ENCODE data around the gene CPED1. TPM values are rescaled to one million over a fixed set of nuclear protein-coding genes. Genes with fewer than 3 reads are reported as not detected.
"Not testable (repeated sequence)": the region's sequence is repeated elsewhere in the genome, so short reads cannot be mapped to it uniquely, and the experiment has no call there.

Gene CPED1
- total RNA-seq, 4 donors from 2014 or later = 1.9 to 4.4 (median 3.7) TPM

DNA sequence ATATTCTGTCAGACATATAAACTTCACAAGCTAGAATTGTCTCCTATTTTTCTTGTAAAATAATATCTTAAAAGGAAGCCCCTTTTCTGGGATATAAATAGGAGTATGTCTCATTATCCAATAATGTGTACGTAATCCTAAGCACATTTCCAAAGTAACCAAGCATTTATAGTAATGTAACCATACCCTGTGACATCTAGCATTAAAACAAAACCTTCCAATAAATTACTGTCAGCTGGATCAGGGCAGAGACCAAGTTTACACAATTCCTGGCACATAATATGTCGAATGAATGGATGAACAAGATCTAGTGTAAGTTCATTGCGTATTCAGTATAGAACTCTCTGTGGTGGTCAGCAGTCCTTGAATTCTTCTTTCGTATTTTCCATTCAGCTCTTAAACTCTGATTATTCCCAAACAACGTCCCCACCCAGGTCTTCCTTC lies 14.3 kb downstream of the CPED1 start:
- intact Hi-C loops (cut with DNase I; ENCODE audit: low total_unique reads) = no loop called here
- no peak for DNase-seq (ENCODE audit: low spot score in 2 of 2)
- WGBS, 2 donors = 81 to 86% methylated on average over 5 of the region's 5 CpGs

DNA sequence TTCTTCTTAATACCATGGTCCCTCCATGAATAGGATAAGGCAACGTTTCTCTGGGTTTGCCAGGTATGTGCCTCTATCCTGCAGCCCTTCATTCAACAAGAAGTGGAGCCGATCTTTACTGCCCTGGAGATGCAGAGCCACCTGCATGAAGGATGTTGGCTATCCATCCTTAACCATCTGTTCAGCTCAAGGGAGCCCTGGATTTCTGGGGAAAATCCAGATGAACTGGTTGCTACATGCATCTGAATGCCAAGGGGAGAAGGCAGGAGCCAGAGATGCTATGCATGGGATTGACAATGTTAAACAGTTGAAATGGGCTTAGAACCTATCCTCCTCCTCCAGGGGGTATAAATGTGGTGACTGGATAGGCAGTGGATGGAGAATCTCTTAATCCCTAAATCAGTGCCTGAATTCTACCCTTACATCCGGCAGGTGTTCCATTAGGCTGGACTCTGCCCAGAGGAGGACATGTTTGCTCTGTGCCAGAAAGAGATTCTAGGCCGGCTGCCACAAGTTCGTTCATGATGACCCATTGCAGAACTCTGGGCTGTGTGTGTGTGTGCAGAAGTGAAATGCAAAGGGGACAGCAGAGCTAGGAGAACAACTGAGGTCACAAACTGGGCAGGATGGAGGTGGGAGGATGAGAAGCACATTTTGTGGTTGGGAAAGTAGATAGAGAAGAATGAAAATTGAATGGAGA lies 15.6 kb downstream of the CPED1 start:
- no peak for DNase-seq (ENCODE audit: low spot score in 2 of 2)
- no peak overlapping the region for H3K4me3 ChIP-seq (ENCODE audit: low read depth, poor library complexity, severe bottlenecking)
- TF ChIP-seq POLR2A (IDR thresholded peaks at IDR 0.05) = no peak
- TF ChIP-seq, protein P1, sequence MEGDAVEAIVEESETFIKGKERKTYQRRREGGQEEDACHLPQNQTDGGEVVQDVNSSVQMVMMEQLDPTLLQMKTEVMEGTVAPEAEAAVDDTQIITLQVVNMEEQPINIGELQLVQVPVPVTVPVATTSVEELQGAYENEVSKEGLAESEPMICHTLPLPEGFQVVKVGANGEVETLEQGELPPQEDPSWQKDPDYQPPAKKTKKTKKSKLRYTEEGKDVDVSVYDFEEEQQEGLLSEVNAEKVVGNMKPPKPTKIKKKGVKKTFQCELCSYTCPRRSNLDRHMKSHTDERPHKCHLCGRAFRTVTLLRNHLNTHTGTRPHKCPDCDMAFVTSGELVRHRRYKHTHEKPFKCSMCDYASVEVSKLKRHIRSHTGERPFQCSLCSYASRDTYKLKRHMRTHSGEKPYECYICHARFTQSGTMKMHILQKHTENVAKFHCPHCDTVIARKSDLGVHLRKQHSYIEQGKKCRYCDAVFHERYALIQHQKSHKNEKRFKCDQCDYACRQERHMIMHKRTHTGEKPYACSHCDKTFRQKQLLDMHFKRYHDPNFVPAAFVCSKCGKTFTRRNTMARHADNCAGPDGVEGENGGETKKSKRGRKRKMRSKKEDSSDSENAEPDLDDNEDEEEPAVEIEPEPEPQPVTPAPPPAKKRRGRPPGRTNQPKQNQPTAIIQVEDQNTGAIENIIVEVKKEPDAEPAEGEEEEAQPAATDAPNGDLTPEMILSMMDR (IDR thresholded peaks at IDR 0.05) = no peak
- 53 to 63% methylated on average over 5 of the region's 5 CpGs for WGBS, 2 donors
- intact Hi-C loops (cut with DNase I; ENCODE audit: low total_unique reads) = no loop called here

More for the DNA sequence above, 14.3 kb downstream of the CPED1 start:
- H3K4me3 ChIP-seq (ENCODE audit: low read depth, poor library complexity, severe bottlenecking) = no peak overlapping the region
- TF ChIP-seq, protein P1 (IDR thresholded peaks at IDR 0.05) = no peak
- TF ChIP-seq POLR2A (IDR thresholded peaks at IDR 0.05) = no peak

GRCh38 chr7:121005058-121005457 lies 16.5 kb downstream of the CPED1 start:
- H3K4me3 ChIP-seq (ENCODE audit: low read depth, poor library complexity, severe bottlenecking); DNase-seq (ENCODE audit: low spot score in 2 of 2); intact Hi-C loops (cut with DNase I; ENCODE audit: low total_unique reads): not testable (repeated sequence)
- 93 to 97% methylated on average over 4 of the region's 4 CpGs for WGBS, 2 donors

- DNase-seq (ENCODE audit: low spot score in 2 of 2) = no peak
- H3K4me3 ChIP-seq (ENCODE audit: low read depth, poor library complexity, severe bottlenecking) = no peak overlapping the region
- intact Hi-C loops (cut with DNase I; ENCODE audit: low total_unique reads) = no loop called here
- no peak for TF ChIP-seq POLR2A (IDR thresholded peaks at IDR 0.05)
- TF ChIP-seq, protein P1 (IDR thresholded peaks at IDR 0.05) = no peak
- WGBS, 2 donors = 65 to 66% methylated on average over 4 of the region's 4 CpGs
Measured at GRCh38 chr7:121005996-121006584, 17.6 kb downstream of the CPED1 start.

DNA sequence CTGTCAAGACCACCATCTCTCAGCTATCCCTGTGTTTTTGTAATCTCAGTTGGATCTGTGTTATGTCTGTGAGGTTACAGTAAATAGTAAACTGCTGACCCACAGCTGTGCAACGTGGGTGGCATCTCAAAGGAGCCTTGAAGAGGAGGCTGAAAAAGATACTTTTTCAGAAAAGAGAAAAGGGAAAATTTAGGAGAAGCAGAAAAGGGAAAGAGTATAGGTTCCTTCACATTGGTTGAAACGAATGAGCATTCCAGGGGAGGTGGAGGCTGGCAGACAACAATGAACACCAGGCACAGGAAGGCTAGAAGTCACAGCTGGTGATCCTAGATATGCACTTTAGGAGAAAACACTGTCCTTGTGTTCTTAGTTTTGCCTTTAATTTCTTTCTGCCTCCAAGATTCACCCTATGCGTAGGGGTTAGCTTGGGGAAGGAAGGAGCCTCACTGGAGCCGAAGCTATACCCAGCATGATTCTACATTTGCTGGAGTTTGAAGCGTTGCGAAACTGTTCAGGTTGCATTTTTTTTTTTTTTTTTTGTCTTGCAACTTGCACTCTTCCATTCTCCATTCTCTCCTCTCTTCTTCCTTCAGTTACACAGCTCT lies 18.3 kb downstream of the CPED1 start:
- intact Hi-C loops (cut with DNase I; ENCODE audit: low total_unique reads) = no loop called here
- DNase-seq (ENCODE audit: low spot score in 2 of 2) = no peak
- TF ChIP-seq, protein P1 (IDR thresholded peaks at IDR 0.05) = no peak
- TF ChIP-seq POLR2A (IDR thresholded peaks at IDR 0.05) = no peak
- no peak overlapping the region for H3K4me3 ChIP-seq (ENCODE audit: low read depth, poor library complexity, severe bottlenecking)
- 71 to 73% methylated on average over 6 of the region's 6 CpGs for WGBS, 2 donors

DNA sequence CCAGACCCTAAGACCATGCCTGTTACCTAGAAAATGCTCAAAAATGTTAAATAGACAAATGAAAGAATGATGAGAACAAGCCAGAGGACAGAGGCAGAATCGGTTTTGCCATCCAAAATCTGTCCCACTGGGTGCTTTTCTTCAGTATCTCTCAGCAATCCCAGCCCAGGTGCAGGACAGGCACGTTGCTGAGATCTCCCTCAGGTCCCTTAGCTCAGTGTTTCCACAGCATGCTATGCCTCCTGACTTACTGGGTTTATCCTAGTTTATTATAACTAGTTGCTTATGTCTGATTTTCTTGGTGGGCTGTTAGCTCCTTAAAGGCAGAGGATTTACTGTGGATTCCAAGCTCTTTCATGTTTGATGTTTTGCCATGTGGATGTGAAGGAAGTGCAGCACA lies 20.3 kb downstream of the CPED1 start:
- no peak for DNase-seq (ENCODE audit: low spot score in 2 of 2)
- intact Hi-C loops (cut with DNase I; ENCODE audit: low total_unique reads) = no loop called here
- whole genome bisulfite sequencing, 2 donors = 82 to 85% methylated on average over 2 of the region's 2 CpGs
- no peak for TF ChIP-seq POLR2A (IDR thresholded peaks at IDR 0.05)
- TF ChIP-seq, protein P1 (IDR thresholded peaks at IDR 0.05) = no peak
- H3K4me3 ChIP-seq (ENCODE audit: low read depth, poor library complexity, severe bottlenecking) = no peak overlapping the region
